Bronchial epithelial cell (primary cell): ENCODE measurements around the gene POTEJ. TPM values are rescaled to one million over a fixed set of nuclear protein-coding genes. Genes with fewer than 3 reads are reported as not detected.
"Not testable (repeated sequence)": the region's sequence is repeated elsewhere in the genome, so short reads cannot be mapped to it uniquely, and the experiment has no call there.

ENCODE experiments used
- DNase-seq: peaks from one replicate; pipeline ENCODE4 v3.0.0-alpha.2; 2010; ENCODE audit warnings: low read depth
- FAIRE-seq: peaks from 2 replicates; lab custom pipeline; 2011; peaks lifted over from hg19 to GRCh38; lab: Jason Lieb, UNC
- H3K27me3 ChIP-seq: 2 replicates; pipeline ENCODE4 v1.5.1; 2011; ENCODE audit warnings: low read length; ENCODE audit not compliant: control insufficient read depth, insufficient read depth
- H3K36me3 ChIP-seq: 2 replicates; pipeline ENCODE4 v1.5.1; 2011; ENCODE audit warnings: low read length; ENCODE audit not compliant: control insufficient read depth, insufficient read depth
- H3K4me3 ChIP-seq: 2 replicates; pipeline ENCODE4 v1.5.1; 2011; ENCODE audit warnings: mild to moderate bottlenecking, low read depth, low read length, control low read depth
- total RNA-seq: library from RNA; depleted of rRNA; stranded (reverse); fragments of >200 nt; gene quantifications from 2 replicates; pipeline ENCODE4 v1.2.1, GENCODE V29; 2014
- TF ChIP-seq, protein P1 (sequence below): IDR thresholded peaks from 2 replicates; pipeline ENCODE4 v1.5.1; 2011; ENCODE audit warnings: mild to moderate bottlenecking, moderate library complexity, low read length, control low read depth, inconsistent platforms; ENCODE audit not compliant: insufficient read depth, severe bottlenecking

Gene POTEJ
- total RNA-seq, 1 donor from 2014 or later = not detected

DNA sequence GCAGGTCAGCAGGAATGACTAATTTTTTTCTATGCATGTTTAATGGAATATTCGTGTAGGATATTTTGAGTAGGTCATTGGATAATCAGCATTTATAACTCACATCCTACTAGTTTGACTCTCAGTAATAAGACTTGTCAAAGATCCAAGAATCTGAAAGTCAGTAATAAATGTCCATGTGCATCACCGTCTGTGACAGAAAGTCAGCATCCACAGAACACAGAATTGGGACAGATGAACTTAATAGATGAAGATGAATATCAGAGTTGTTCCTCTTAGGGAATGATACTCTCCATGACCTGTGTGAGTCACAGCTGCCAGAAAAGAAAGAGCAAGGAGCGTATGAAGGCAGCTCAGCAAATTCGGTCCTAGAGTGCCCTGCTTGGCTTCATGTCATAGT lies 30.4 kb downstream of the POTEJ start:
- not testable (repeated sequence) for FAIRE-seq, H3K4me3 ChIP-seq, DNase-seq, H3K27me3 ChIP-seq, H3K36me3 ChIP-seq

- H3K36me3 ChIP-seq, H3K4me3 ChIP-seq, FAIRE-seq, DNase-seq, H3K27me3 ChIP-seq: not testable (repeated sequence)
Observed at GRCh38 chr2:130649285-130649684, 38.0 kb downstream of the POTEJ start.

GRCh38 chr2:130664506-130664905 lies 53.3 kb downstream of the POTEJ start:
- not testable (repeated sequence) for H3K4me3 ChIP-seq, FAIRE-seq

DNA sequence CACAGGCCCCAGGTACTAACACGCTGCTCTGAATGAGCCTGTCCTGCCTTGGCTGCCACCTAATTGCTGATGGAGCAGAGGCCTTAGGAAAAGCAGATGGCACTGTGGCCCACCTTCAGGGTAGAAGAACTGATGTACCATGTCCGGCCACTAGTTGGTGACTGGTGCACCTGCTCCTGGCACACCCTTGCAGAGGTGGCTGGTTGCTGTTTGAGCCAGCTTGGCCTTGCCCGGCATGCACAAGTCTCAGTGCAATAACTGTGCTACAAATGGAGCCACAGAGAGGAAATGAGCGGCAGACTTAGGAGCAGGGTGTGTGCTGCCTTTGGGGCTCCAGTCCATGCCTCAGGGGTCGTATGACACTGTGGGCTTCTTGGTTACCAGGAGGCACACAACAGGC lies 54.4 kb downstream of the POTEJ start:
- FAIRE-seq, H3K27me3 ChIP-seq, H3K36me3 ChIP-seq, H3K4me3 ChIP-seq, DNase-seq: not testable (repeated sequence)

More at GRCh38 chr2:130664506-130664905, 53.3 kb downstream of the POTEJ start:
- not testable (repeated sequence) for H3K27me3 ChIP-seq, DNase-seq, H3K36me3 ChIP-seq

DNA sequence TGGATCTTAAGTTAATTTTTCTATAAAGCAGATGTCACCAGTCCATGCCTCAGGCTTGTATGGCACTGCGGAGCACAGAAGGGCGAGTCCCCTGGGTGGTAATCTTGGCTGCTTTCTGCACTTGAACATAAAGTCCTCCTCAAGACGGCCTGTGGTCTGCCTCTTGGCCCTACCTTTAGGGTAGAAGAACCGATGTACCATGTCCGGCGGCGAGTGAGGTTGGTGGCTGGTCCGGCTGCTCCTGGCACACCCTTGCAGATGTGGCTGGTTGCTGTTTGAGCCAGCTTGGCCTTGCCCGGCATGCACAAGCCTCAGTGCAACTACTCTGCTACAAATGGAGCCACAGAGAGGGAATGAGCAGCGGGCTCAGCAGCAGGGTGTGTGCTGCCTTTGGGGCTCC lies 56.3 kb downstream of the POTEJ start:
- H3K4me3 ChIP-seq, DNase-seq, H3K27me3 ChIP-seq, H3K36me3 ChIP-seq, FAIRE-seq: not testable (repeated sequence)

DNA sequence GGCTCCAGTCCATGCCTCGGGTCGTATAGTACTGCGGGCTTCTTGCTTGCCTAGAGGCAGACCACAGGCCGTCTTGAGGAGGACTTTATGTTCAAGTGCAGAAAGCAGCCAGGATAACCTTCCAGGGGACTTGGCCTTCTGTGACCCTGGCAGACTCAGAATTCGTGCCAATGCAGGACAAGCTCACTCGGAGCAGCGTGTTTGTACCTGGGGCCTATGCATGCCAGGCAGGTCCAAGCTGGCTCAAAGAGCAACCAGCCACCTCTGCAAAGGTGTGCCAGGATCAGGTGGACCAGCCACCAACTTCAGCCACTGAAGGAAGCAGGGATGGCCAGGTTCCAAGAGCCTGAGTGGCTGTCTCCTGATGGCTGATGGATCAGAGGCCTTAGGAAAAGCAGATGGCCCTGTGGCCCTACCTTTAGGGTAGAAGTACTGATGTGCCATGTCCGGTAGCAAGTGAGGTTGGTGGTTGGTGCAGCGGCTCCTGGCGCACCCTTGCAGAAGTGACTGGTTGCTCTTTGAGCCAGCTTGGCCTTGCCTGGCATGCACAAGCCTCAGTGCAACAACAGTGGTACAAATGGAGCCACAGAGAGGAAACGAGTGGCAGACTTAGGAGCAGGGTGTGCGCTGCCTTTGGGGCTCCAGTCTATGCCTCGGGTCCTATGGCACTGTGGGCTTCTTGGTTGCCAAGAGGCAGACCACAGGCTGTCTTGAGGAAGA lies 58.9 kb downstream of the POTEJ start:
- not testable (repeated sequence) for DNase-seq, H3K4me3 ChIP-seq, H3K36me3 ChIP-seq, FAIRE-seq, H3K27me3 ChIP-seq

DNA sequence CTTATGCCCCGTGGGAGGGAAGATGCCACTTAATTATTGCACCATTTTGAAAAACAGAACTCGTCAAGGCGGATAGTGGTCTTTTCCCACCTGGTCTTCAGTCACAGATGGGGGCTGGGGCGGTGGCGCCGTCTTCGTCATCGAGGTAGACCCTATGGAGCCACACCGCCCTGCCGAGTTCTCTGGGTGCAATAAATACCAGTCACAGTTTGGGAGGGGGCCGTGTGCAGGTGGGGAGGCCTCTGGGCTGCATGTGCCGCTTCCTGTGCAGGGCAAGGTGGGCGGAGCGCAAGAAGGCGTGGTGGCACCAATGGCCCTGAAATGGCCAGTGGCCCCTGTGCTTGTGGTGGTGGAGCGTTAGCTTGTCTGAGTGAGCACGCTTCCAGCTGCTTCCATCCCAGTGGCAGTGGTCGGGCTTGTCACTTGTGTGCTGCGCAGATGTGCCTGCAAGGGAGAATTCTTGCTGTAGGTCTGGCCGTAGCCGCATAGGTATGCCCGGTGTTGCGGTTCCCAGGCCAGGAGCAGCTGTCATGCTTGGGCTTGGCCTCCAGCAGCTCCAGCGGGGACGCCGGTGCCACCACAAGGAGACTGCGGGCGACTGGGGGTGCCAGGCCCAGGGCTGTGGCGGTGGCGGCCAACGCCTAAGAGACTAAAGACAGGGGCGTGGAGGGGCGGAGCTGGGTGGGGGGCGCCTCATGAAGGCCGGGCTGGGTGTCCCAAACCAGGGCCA lies 81.0 kb downstream of the POTEJ start:
- DNase-seq, H3K36me3 ChIP-seq, H3K27me3 ChIP-seq, FAIRE-seq, H3K4me3 ChIP-seq: not testable (repeated sequence)

- H3K27me3 ChIP-seq, H3K4me3 ChIP-seq, H3K36me3 ChIP-seq, FAIRE-seq: not testable (repeated sequence)
- TF ChIP-seq, protein P1, sequence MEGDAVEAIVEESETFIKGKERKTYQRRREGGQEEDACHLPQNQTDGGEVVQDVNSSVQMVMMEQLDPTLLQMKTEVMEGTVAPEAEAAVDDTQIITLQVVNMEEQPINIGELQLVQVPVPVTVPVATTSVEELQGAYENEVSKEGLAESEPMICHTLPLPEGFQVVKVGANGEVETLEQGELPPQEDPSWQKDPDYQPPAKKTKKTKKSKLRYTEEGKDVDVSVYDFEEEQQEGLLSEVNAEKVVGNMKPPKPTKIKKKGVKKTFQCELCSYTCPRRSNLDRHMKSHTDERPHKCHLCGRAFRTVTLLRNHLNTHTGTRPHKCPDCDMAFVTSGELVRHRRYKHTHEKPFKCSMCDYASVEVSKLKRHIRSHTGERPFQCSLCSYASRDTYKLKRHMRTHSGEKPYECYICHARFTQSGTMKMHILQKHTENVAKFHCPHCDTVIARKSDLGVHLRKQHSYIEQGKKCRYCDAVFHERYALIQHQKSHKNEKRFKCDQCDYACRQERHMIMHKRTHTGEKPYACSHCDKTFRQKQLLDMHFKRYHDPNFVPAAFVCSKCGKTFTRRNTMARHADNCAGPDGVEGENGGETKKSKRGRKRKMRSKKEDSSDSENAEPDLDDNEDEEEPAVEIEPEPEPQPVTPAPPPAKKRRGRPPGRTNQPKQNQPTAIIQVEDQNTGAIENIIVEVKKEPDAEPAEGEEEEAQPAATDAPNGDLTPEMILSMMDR = peak; percentile 31
- DNase-seq = peak; percentile 0
Observed at GRCh38 chr2:130693474-130693873, 82.2 kb downstream of the POTEJ start.

GRCh38 chr2:130703250-130703649 lies 92.0 kb downstream of the POTEJ start:
- not testable (repeated sequence) for H3K27me3 ChIP-seq, FAIRE-seq, DNase-seq, H3K4me3 ChIP-seq, H3K36me3 ChIP-seq

Other genes with a start within 250 kb of the POTEJ start
- gene POTEI, start 102.1 kb upstream of the POTEJ start, total RNA-seq = not detected in 2 replicates
- not detected in 2 replicates for gene CFC1B, start 90.2 kb upstream of the POTEJ start, total RNA-seq
- not detected in 2 replicates for gene CFC1, start 11.9 kb upstream of the POTEJ start, total RNA-seq
- not detected in 2 replicates for gene GPR148, start 117.6 kb downstream of the POTEJ start, total RNA-seq
- under 0.01 TPM in 1 of 2 replicates, not detected in the other for gene AMER3, start 144.1 kb downstream of the POTEJ start, total RNA-seq
- gene ARHGEF4, start 225.5 kb downstream of the POTEJ start, total RNA-seq = 74.8 and 107 TPM in 2 replicates